GM12878 (cell line): Measurements from ENCODE around the gene ZFPM1.

Source experiments
- EGR1 ChIP-seq, 2 experiments: IDR thresholded peaks; 1 replicate in 1 of 2; 2 replicates in 1 of 2; pipeline ENCODE4 v1.6.1; 2011 to 2012; ENCODE audit warnings: low read depth in 2 of 2, low read length in 2 of 2, borderline replicate concordance in 1 of 2, mild to moderate bottlenecking in 1 of 2, moderate library complexity in 1 of 2
- POLR2AphosphoS5 ChIP-seq: IDR thresholded peaks from 2 replicates; pipeline ENCODE4 v1.6.1; 2011; ENCODE audit warnings: mild to moderate bottlenecking, low read length, inconsistent platforms

GRCh38 chr16:88407807-88408206 is 45.3 kb upstream of the ZFPM1 start:
- TF ChIP-seq EGR1 (IDR thresholded peaks at IDR 0.05; ENCODE audit: borderline replicate concordance in 1 of 2, low read depth in 2 of 2, low read length in 2 of 2): no peak
- no peak for TF ChIP-seq POLR2AphosphoS5
